ACC112 (cell line): ENCODE measurements around the gene PCGF1.
A peak's percentile ranks its signal among the peaks of the same experiment; 100 is the strongest.
"Not testable (repeated sequence)": the region's sequence is repeated elsewhere in the genome, so short reads cannot be mapped to it uniquely, and the experiment has no call there.

Source experiments
- H2AFZ ChIP-seq: fragments of 200-600 bp; sonication (generic); one replicate; pipeline ENCODE4 v1.6.0; 2017; ENCODE audit warnings: antibody characterized with exemption, low read length; ENCODE audit not compliant: unreplicated experiment
- H3K27ac ChIP-seq: fragments of 200-600 bp; sonication (generic); 2 replicates; pipeline ENCODE4 v1.5.1; 2014; ENCODE audit warnings: low read depth, mild to moderate bottlenecking, antibody characterized with exemption, low read length, moderate library complexity
- H3K27me3 ChIP-seq: fragments of 200-600 bp; sonication (generic); 2 replicates; pipeline ENCODE4 v1.6.1; 2014; ENCODE audit warnings: mild to moderate bottlenecking, antibody characterized with exemption, low read length, moderate library complexity, mixed read lengths; ENCODE audit not compliant: insufficient read depth
- H3K36me3 ChIP-seq: fragments of 200-600 bp; sonication (generic); 2 replicates; pipeline ENCODE4 v1.6.1; 2016; ENCODE audit warnings: mild to moderate bottlenecking, antibody characterized with exemption, low read length, moderate library complexity, mixed read lengths; ENCODE audit not compliant: insufficient read depth
- H3K4me1 ChIP-seq: fragments of 200-600 bp; sonication (generic); one replicate; pipeline ENCODE4 v1.6.1; 2016; ENCODE audit warnings: low read length, mixed read lengths; ENCODE audit not compliant: insufficient read depth, unreplicated experiment, control insufficient read depth
- H3K4me3 ChIP-seq: fragments of 200-600 bp; sonication (generic); 2 replicates; pipeline ENCODE4 v1.5.1; 2014; ENCODE audit warnings: mild to moderate bottlenecking, low read depth, low read length
- H3K79me2 ChIP-seq: fragments of 200-600 bp; sonication (generic); one replicate; pipeline ENCODE4 v1.6.0; 2016; ENCODE audit warnings: low read length; ENCODE audit not compliant: control insufficient read depth, unreplicated experiment, insufficient read depth

Gene PCGF1

DNA sequence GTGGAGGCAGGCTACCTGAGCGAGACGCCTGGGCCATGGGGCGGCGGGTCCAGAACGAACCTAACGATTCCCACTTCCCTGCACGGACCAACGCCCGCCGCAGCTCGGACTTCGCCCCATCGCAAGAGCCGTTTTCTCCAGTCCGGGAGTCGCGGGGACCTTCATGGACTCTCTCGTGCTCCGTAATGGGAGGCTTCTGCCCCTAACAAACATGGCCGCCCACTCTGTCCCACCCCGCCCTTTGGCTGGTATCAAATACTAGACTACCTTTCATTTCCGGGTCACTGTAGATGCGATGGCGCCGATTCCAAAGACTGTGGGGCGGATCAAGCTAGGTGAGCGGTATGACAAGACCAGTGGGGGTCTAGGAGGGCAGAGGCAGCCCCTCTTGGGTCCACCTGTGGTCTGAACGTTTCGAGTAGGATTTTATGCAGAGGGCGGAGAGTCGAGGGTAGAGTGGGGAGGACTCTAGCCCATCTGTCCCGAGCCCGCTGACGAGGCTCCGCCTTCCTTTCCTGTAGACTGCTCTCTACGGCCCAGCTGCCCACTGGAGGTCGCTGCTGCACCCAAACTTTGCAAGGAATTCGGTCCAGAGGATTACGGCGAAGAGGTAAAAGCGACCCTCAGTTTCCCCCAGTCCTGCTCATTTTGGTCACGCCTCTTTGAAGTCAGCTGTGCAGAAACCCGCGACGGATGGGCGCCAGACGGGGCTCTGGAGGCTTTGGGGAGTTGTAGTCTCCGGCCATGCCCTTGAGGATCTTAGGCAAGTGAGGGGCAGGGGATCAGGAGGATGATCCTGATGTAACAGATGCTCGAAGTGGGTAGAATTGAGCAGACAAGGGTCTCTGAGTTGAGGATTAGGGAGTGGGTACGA, 24.5 kb downstream of the PCGF1 start, which contains the start of the genes CCDC142 and TTC31:
Gene CCDC142 (minus strand): TSS at position 198 of the 874 bp plus-strand sequence. CDS start 161 bp downstream, at position 37.
Gene TTC31 (plus strand): TSS at position 281 of the 874 bp plus-strand sequence. CDS start 15 bp downstream, at position 296.
- H2AFZ ChIP-seq = peak within 1 kb of the TSS; percentile 90
- 0 out of 2 replicates have a peak, but pooled peaks cover 8% of the 10 kb centered on the region for H3K36me3 ChIP-seq
- H3K4me1 ChIP-seq = peaks cover 13% of the 10 kb centered on the region
- peak within 1 kb of the TSS; percentile 75 for H3K27ac ChIP-seq
- no peaks in the 10 kb centered on the region for H3K27me3 ChIP-seq
- H3K4me3 ChIP-seq = peak within 1 kb of the TSS; percentile 94
- H3K79me2 ChIP-seq = peaks cover 34% of the 10 kb centered on the region

DNA sequence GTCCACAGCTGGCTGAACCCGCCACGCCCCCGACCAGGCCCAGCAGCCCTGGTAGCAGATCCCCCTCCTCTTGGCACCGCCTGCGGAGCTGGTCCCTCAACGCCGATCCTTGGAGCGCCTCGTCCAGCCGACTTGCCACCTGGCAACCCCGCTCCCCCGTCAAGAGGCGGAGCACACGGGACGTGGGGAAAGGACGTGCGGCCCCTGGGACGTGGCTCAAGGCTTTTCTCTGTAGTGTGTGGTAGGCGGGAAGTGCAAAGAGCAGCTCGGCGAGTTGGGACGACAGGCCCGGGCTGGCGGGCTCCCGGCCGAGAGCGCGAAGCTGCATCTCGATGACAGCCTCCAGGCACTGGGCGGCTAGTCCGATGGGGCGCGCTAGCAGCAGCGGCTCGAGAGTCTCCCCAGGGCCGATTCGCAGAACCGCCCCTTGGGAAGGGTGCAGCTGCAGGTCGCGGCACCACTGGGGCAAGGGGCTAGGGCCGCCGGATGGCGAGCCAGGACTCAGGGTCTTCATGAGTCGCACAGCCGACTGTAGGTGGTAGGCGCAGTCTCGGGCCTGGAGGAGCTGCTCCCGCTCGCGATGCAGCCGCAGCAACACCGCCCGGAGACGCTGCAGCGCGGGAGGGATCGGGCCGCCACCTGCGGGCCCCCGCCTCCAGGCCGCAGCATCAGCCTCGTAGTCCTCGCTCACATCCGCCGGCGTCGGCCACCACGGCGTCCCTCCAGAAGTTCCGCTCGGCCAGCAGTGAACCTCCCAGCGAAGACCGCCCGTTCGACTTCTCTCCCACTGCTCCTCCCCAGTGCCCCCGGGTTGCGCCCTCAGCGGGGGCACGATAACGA, 25.3 kb downstream of the PCGF1 start:
- H3K4me1 ChIP-seq = peaks cover 13% of the 10 kb centered on the region
- peak overlapping the region; percentile 94 for H3K4me3 ChIP-seq
- H2AFZ ChIP-seq = peak overlapping the region; percentile 90
- peaks cover 34% of the 10 kb centered on the region for H3K79me2 ChIP-seq
- H3K36me3 ChIP-seq = peaks cover 14% of the 10 kb centered on the region; the same call in 1 of the 2 replicates
- H3K27me3 ChIP-seq = no peaks in the 10 kb centered on the region
- H3K27ac ChIP-seq = peak overlapping the region; percentile 75; the same call in 1 of the 2 replicates

DNA sequence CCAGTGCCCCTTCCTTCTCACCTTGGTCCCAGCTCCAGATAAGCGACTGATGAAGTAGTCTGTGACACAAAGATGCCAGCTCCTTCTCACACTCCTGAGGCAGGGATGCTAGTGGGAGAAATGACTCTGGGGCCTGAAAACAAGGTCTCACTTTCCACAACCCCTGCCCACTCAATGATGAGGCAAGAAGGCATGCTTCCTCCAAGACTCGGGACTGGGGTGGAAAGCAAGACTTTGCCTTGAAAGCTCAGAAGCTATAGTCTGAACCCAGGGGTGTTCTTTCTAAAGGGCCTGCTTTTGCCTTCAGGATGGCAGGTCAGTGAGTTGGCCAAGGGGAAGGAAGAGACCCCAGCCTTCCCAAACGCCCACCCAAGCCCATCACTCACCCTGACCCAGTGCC, 26.1 kb downstream of the PCGF1 start:
- H3K79me2 ChIP-seq = peaks cover 34% of the 10 kb centered on the region

DNA sequence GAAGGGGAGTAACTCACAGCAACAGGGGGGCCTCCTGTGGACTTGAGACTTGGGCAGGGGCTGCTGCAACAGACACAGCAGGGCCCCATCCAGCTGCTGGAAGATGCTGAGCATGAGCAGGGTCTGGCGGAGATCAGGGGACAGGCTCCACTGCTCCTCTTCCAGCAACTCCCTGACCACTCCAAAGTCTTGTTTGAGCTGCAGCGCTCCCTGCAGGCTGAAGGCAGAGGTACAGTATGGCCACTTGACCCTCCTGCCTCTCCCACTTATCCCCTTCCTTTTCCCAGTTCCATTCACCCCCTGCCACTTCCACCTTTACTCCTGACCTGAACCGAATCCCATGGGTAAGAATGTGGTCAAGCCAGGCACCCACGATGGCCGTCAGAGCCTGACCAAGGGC, 32.6 kb downstream of the PCGF1 start:
- Histone ChIP-seq H3K4me3 (no peak overlapping the region), H3K27me3 (no peaks in the 10 kb centered on the region), H2AFZ (no peak overlapping the region), H3K79me2 (peaks cover 9% of the 10 kb centered on the region), H3K4me1 (peaks cover 9% of the 10 kb centered on the region), H3K36me3 (peaks cover 11% of the 10 kb centered on the region; the same call in 1 of the 2 replicates), H3K27ac (no peak overlapping the region)

More for the DNA sequence above, 26.1 kb downstream of the PCGF1 start:
- Histone ChIP-seq H3K27ac (no peak overlapping the region), H3K4me3 (peak overlapping the region; percentile 94), H3K36me3 (peaks cover 14% of the 10 kb centered on the region; the same call in 1 of the 2 replicates), H3K4me1 (peaks cover 13% of the 10 kb centered on the region), H2AFZ (no peak overlapping the region), H3K27me3 (no peaks in the 10 kb centered on the region)

- peaks cover 9% of the 10 kb centered on the region for H3K79me2 ChIP-seq
- no peak overlapping the region for H2AFZ ChIP-seq
- H3K27me3 ChIP-seq = no peaks in the 10 kb centered on the region
- no peak overlapping the region for H3K27ac ChIP-seq
- no peak overlapping the region for H3K4me3 ChIP-seq
- peaks cover 9% of the 10 kb centered on the region for H3K4me1 ChIP-seq
- peaks cover 10% of the 10 kb centered on the region; the same call in 1 of the 2 replicates for H3K36me3 ChIP-seq
Observed at GRCh38 chr2:74474481-74474880, 33.0 kb downstream of the PCGF1 start.

- Histone ChIP-seq H3K27ac (peak overlapping the region; percentile 67), H3K4me1 (peaks cover 9% of the 10 kb centered on the region), H3K36me3 (peaks cover 10% of the 10 kb centered on the region; the same call in 1 of the 2 replicates), H3K79me2 (peaks cover 7% of the 10 kb centered on the region), H3K4me3 (peak overlapping the region; percentile 80), H3K27me3 (no peaks in the 10 kb centered on the region), H2AFZ (peak overlapping the region; percentile 96)
Observed at GRCh38 chr2:74472945-74473258, 34.6 kb downstream of the PCGF1 start.

- H3K36me3 ChIP-seq = peaks cover 6% of the 10 kb centered on the region; the same call in 1 of the 2 replicates
- H3K79me2 ChIP-seq = peaks cover 7% of the 10 kb centered on the region
- peak within 1 kb of the TSS; percentile 80 for H3K4me3 ChIP-seq
- peak within 1 kb of the TSS; percentile 67 for H3K27ac ChIP-seq
- H2AFZ ChIP-seq = peak within 1 kb of the TSS; percentile 96
- H3K27me3 ChIP-seq = no peaks in the 10 kb centered on the region
- H3K4me1 ChIP-seq = peaks cover 9% of the 10 kb centered on the region
Observed at GRCh38 chr2:74472086-74472944, 35.2 kb downstream of the PCGF1 start, which contains the start of gene MRPL53. Gene MRPL53, minus strand, starts transcription at chr2:74472680. Its CDS starts 20 bp downstream, at chr2:74472660.

DNA sequence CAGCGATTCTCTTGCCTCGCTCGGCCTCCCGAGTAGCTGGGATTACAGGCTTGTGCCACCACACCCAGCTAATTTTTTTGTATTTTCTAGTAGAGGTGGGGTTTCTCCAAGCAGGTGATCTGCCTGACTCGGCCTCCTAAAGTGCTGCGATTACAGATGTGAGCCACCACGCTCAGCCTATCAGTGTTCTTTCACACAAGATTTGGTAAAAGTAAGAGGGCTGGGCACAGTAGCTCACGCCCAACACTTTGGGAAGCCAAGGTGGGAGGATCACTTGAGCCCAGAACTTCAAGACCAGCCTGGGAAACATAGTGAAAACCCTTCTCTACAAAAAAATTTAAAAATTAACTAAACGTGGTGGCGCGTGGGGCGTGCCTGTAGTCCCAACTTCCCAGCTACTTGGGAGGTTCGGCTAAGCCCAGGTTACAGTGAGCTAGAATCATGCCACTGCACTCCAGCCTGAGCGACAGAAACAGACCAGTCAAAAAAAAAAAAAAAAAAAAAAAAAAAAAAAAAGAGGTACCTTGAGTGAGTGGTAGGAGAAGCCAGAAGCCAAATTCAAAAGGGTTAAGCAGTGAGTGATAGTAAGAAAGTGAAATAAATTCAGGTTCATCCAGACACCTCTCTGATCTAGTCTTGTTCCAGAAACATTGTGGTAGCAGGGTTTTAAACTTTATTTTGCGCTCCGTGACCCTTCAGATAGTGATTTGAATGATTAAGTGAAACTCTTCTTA, 36.0 kb downstream of the PCGF1 start:
- Histone ChIP-seq H3K4me3 (peak overlapping the region; percentile 80), H3K4me1 (peaks cover 9% of the 10 kb centered on the region), H3K27ac (peak overlapping the region; percentile 67)

GRCh38 chr2:74470742-74471141, 36.8 kb downstream of the PCGF1 start:
- H3K36me3 ChIP-seq, H3K4me1 ChIP-seq, H3K27me3 ChIP-seq, H2AFZ ChIP-seq, H3K4me3 ChIP-seq, H3K27ac ChIP-seq: not testable (repeated sequence)
- H3K79me2 ChIP-seq = peaks cover 11% of the 10 kb centered on the region

More for the DNA sequence above, 36.0 kb downstream of the PCGF1 start:
- peaks cover 4% of the 10 kb centered on the region; the same call in 1 of the 2 replicates for H3K36me3 ChIP-seq
- H2AFZ ChIP-seq = peak overlapping the region; percentile 58
- peaks cover 7% of the 10 kb centered on the region for H3K79me2 ChIP-seq
- H3K27me3 ChIP-seq = no peaks in the 10 kb centered on the region
